Gastrocnemius medialis (tissue), 4 donors: ENCODE results near the gene ILK. TPM values are rescaled to one million over a fixed set of nuclear protein-coding genes. Genes with fewer than 3 reads are reported as not detected.

ENCODE experiments used
- ATAC-seq, 2 donors: fragments of 150-250 bp; one replicate each; pipeline ENCODE4 v1.9.1; 2016
- DNase-seq, 2 donors: peaks; one replicate each; pipeline ENCODE4 v3.0.0-alpha.2; 2019
- H3K27ac ChIP-seq, 4 donors: fragments of 200-600 bp; sonication (generic); 1 replicate in 1 of 4; 2 replicates in 3 of 4; pipeline ENCODE4 v1.5.1; 2016 to 2018; ENCODE audit warnings: mild to moderate bottlenecking in 2 of 4, moderate library complexity in 1 of 4
- H3K27me3 ChIP-seq, 3 donors: fragments of 200-600 bp; sonication (generic) in 2 of 3; 1 replicate in 1 of 3; 2 replicates in 2 of 3; pipeline versions ENCODE4 v1.5.1 to v1.6.0; 2016 to 2019; ENCODE audit warnings: mild to moderate bottlenecking in 1 of 3, moderate library complexity in 1 of 3
- H3K36me3 ChIP-seq, 2 donors: fragments of 200-600 bp; sonication (generic) in 1 of 2; one replicate each; pipeline ENCODE4 v1.5.1; 2017 to 2018
- H3K4me1 ChIP-seq, 2 donors: fragments of 200-600 bp; sonication (generic) in 1 of 2; one replicate each; pipeline ENCODE4 v1.5.1; 2016 to 2017; ENCODE audit warnings: mild to moderate bottlenecking in 2 of 2
- H3K4me3 ChIP-seq, 4 donors: fragments of 200-600 bp; sonication (generic) in 3 of 4; 1 replicate in 1 of 4; 2 replicates in 3 of 4; pipeline ENCODE4 v1.5.1; 2016 to 2019; ENCODE audit warnings: mild to moderate bottlenecking in 2 of 4
- H3K9me3 ChIP-seq, 3 donors: fragments of 200-600 bp; sonication (generic) in 2 of 3; 1 replicate in 1 of 3; 2 replicates in 2 of 3; pipeline ENCODE4 v1.5.1; 2016 to 2019
- POLR2A ChIP-seq, 2 donors: fragments of 450-650 bp; IDR thresholded peaks; one replicate each; pipeline ENCODE4 v1.6.1; 2017; ENCODE audit warnings: antibody characterized with exemption in 2 of 2, mild to moderate bottlenecking in 2 of 2, moderate library complexity in 2 of 2
- in situ Hi-C, 4 donors: fragments of 200-750 bp; cut with MboI; loops; one replicate each; pipeline versions ENCODE4 v1.15.0 to v1.8.0; 2017; ENCODE audit warnings: low sequenced_read_pairs in 4 of 4
- intact Hi-C: fragments of 100-400 bp; cut with DNase I; formaldehyde crosslinking; loops from one replicate; pipeline ENCODE4 v1.15.1; 2023; ENCODE audit warnings: low total_unique reads
- total RNA-seq, 4 donors: library from RNA; depleted of rRNA; stranded (reverse); fragments of >200 nt; gene quantifications; one replicate each; pipeline versions ENCODE4 v1.1.0 to v1.2.3, GENCODE V29; 2016
- TF ChIP-seq, protein P1 (sequence below), 5 experiments: fragments of 450-650 bp in 3 of 5; fragments of 200-600 bp in 2 of 5; sonication (generic) in 2 of 5; IDR thresholded peaks in 4 of 5; conservative IDR thresholded peaks in 1 of 5; 1 replicate in 4 of 5; 2 replicates in 1 of 5; pipeline ENCODE4 v1.5.1; 2016 to 2019; ENCODE audit warnings: antibody characterized with exemption in 5 of 5, mild to moderate bottlenecking in 3 of 5, moderate library complexity in 3 of 5

ILK gene
- total RNA-seq, 4 donors from 2014 or later, result 48.3 to 113 (median 70.5) TPM

DNA sequence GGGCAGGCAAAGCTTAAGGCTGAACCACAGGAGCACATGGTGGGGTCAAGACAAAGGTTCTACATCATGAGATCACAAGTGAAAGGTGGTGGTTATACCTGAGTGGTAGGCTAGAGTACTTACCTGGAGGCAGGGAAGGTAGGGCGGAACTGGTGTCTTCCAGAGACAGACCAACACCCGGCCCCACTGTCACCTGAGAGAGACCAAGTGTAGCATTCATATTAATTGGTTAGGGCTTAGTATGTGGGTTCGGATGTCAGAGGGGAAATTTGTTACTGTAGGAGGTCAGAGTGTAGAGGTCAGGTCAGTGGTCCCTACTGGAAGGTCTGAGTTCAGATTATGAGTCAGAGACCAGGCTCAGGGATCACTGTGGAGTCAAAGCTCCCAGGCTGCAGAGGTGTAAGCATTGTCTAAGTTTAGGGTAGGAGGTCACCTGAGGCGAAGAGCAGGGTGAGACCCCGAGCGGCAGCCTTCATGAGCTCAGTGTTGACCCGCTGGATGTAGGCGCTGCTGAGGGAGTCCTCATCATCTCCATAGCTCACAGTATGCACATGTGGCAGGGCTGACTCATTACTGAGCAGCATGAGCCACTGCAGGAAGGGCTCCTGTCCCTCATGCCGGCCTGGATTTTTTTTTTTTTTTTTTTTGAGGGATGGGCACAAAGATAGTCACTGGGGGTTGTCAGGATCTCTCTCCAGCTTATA is 12.5 kb downstream of the ILK start:
- TF ChIP-seq, protein P1, sequence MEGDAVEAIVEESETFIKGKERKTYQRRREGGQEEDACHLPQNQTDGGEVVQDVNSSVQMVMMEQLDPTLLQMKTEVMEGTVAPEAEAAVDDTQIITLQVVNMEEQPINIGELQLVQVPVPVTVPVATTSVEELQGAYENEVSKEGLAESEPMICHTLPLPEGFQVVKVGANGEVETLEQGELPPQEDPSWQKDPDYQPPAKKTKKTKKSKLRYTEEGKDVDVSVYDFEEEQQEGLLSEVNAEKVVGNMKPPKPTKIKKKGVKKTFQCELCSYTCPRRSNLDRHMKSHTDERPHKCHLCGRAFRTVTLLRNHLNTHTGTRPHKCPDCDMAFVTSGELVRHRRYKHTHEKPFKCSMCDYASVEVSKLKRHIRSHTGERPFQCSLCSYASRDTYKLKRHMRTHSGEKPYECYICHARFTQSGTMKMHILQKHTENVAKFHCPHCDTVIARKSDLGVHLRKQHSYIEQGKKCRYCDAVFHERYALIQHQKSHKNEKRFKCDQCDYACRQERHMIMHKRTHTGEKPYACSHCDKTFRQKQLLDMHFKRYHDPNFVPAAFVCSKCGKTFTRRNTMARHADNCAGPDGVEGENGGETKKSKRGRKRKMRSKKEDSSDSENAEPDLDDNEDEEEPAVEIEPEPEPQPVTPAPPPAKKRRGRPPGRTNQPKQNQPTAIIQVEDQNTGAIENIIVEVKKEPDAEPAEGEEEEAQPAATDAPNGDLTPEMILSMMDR (IDR thresholded peaks at IDR 0.05 in 4 of 5, conservative IDR thresholded peaks at IDR 0.05 in 1 of 5), result no peak
- no peak for TF ChIP-seq POLR2A (IDR thresholded peaks at IDR 0.05)
- Histone ChIP-seq H3K4me3 (no peak overlapping the region), H3K4me1 (peaks cover 22 to 29% of the 10 kb centered on the region in 2 donors), H3K9me3 (no peaks in the 10 kb centered on the region), H3K36me3 (peaks cover 0 to 22% of the 10 kb centered on the region in 2 donors), H3K27me3 (no peaks in the 10 kb centered on the region), H3K27ac (no peak overlapping the region)
- intact Hi-C loops (loop anchor here (5.0 to 10.0 kb wide), 4 partner anchors 134 to 959 kb away; partner anchors contain the start of genes ARFIP2, CAVIN3, SMPD1 and TIMM10B), in situ Hi-C loops (loop anchor here in 1 of 4 donors (10.0 kb wide), 1 partner anchor 381 kb away; the partner anchor contains the start of genes CNGA4 and FHIP1B)
- no peak for ATAC-seq
- no peak for DNase-seq

DNA sequence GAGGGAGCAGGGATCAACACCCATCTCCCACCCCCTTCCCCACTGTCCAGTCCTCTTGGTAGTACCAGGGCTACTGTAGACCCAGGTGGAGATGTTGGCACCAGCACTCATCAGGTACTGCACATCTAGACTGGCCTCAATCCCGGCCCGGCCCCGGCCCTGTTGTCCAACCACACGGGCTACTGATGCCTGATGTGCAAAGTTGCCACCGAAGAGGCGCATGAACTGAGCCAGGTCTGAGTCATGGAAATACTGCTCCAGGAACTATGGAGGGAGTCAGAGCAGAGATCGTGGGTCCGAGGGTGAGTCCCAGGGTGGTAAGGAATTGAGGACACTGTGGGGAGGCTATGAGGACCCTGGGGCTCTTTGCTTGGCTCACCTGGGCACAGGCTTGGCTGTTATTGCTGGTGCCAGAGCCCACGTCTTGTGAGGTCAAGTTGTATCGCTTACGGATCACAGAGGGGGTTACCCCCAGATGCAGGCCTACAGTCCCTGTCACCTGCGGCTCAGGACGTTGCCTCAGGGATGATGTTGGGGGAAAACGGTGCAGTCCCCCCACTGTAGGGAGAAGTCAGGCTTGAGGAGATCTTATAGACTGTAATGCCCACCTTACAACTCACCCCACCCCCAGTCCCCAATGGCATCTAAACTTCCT is 13.1 kb downstream of the ILK start:
- Histone ChIP-seq H3K36me3 (peaks cover 0 to 21% of the 10 kb centered on the region in 2 donors), H3K4me1 (peaks cover 15 to 24% of the 10 kb centered on the region in 2 donors), H3K27me3 (no peaks in the 10 kb centered on the region), H3K9me3 (no peaks in the 10 kb centered on the region), H3K27ac (no peak overlapping the region), H3K4me3 (no peak overlapping the region)
- intact Hi-C loops, result loop anchor here (5.0 to 10.0 kb wide), 4 partner anchors 134 to 958 kb away; partner anchors contain the start of genes ARFIP2, CAVIN3, SMPD1 and TIMM10B
- ATAC-seq (no peak), DNase-seq (no peak)
- TF ChIP-seq, protein P1 (IDR thresholded peaks at IDR 0.05 in 4 of 5, conservative IDR thresholded peaks at IDR 0.05 in 1 of 5), result no peak
- no peak for TF ChIP-seq POLR2A (IDR thresholded peaks at IDR 0.05)
- in situ Hi-C loops, result loop anchor here in 1 of 4 donors (10.0 kb wide), 1 partner anchor 382 kb away; the partner anchor contains the start of genes CNGA4 and FHIP1B

DNA sequence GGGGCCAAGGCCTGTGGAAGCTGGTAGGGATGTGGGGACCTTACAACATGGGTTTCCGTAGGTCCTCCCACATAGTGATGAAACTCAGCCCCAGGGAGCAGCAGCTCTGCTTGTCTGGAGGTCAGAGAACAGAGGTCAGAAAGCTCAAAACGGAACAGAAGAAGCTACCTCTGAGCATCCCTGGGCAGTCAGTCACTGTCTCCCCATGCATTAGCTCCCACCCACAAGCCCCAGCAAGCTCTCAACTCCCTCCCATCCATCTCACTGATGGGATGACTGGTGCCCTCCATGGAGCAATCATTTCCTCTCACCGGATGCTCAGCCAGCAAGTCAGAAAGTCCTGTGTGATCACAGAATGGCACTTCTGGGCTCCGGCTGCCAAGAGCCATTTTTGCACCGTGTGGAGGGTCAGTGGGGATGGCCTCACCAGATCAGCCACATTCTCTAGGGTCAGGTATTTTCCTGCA is 13.8 kb downstream of the ILK start:
- no peaks in the 10 kb centered on the region for H3K27me3 ChIP-seq
- no peak overlapping the region for H3K4me3 ChIP-seq
- ATAC-seq (no peak), DNase-seq (no peak)
- peak overlapping the region in 1 of 4 donors; percentile 92 for H3K27ac ChIP-seq
- in situ Hi-C loops (loop anchor here in 1 of 4 donors (10.0 kb wide), 1 partner anchor 383 kb away; the partner anchor contains the start of genes CNGA4 and FHIP1B), intact Hi-C loops (loop anchor here (5.0 to 10.0 kb wide), 4 partner anchors 135 to 957 kb away; partner anchors contain the start of genes ARFIP2, CAVIN3, SMPD1 and TIMM10B)
- peaks cover 15 to 24% of the 10 kb centered on the region in 2 donors for H3K4me1 ChIP-seq
- H3K9me3 ChIP-seq, result no peaks in the 10 kb centered on the region
- peaks cover 0 to 21% of the 10 kb centered on the region in 2 donors for H3K36me3 ChIP-seq
- TF ChIP-seq, protein P1 (IDR thresholded peaks at IDR 0.05 in 4 of 5, conservative IDR thresholded peaks at IDR 0.05 in 1 of 5), result no peak
- TF ChIP-seq POLR2A (IDR thresholded peaks at IDR 0.05), result no peak

DNA sequence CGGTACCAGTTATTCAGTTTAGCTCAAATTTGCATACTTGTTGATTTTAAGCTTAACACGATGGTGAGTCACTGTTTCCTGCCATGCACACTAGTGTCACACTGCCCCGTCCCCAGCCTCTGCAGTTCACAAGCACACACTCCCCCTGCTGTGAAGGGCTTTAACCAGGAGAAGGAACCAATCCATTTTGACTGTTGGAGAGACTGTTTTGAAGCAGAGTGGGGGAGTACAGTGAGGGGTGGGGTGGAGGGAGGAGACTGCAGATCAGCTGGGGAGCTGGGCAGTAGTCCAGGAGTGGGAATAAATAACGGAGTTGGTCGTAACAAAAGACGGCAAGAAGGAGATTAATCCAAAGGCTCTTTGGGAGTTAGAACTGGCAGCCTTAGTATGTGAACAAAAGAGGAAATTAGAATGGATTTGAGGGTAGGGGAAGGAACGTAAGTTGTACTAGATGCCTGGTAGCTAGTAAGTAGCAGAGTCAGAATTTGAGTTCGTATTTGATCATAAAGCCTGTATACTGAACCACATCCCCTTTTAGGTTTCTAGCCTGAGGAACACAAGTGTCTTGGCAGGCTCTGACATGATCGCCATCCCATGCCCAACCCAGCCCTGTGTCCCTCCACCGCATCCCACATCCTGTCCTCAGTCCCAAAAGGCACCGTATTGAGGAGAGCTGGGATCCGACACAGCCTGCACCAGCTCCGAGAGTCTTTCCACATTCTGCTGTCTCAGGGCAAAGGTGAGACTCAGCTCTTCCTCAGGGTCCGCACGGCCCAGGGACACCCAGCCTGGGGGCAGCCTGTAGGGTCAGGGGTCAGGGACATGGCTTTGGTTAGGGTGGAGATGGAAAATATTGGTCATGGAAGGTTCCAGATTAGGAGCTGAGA is 14.8 kb downstream of the ILK start:
- Histone ChIP-seq H3K36me3 (peaks cover 0 to 21% of the 10 kb centered on the region in 2 donors), H3K27ac (peak overlapping the region; percentile 80 to 94 (median 90)), H3K4me3 (peak overlapping the region; percentile 65 to 84 (median 74)), H3K9me3 (no peaks in the 10 kb centered on the region), H3K4me1 (peaks cover 15 to 16% of the 10 kb centered on the region in 2 donors), H3K27me3 (no peaks in the 10 kb centered on the region)
- ATAC-seq (no peak), DNase-seq (no peak)
- in situ Hi-C loops (loop anchor here in 1 of 4 donors (10.0 kb wide), 1 partner anchor 384 kb away; the partner anchor contains the start of genes CNGA4 and FHIP1B), intact Hi-C loops (loop anchor here (1.0 to 10.0 kb wide), 5 partner anchors 65 to 956 kb away; partner anchors contain the start of genes ARFIP2, CAVIN3, MRPL17 and SMPD1)
- peak; percentile 12 to 25 for TF ChIP-seq POLR2A (IDR thresholded peaks at IDR 0.05)
- TF ChIP-seq, protein P1 (IDR thresholded peaks at IDR 0.05 in 4 of 5, conservative IDR thresholded peaks at IDR 0.05 in 1 of 5), result no peak
